ENCODE results near the gene FMOD.

Gene FMOD

DNA sequence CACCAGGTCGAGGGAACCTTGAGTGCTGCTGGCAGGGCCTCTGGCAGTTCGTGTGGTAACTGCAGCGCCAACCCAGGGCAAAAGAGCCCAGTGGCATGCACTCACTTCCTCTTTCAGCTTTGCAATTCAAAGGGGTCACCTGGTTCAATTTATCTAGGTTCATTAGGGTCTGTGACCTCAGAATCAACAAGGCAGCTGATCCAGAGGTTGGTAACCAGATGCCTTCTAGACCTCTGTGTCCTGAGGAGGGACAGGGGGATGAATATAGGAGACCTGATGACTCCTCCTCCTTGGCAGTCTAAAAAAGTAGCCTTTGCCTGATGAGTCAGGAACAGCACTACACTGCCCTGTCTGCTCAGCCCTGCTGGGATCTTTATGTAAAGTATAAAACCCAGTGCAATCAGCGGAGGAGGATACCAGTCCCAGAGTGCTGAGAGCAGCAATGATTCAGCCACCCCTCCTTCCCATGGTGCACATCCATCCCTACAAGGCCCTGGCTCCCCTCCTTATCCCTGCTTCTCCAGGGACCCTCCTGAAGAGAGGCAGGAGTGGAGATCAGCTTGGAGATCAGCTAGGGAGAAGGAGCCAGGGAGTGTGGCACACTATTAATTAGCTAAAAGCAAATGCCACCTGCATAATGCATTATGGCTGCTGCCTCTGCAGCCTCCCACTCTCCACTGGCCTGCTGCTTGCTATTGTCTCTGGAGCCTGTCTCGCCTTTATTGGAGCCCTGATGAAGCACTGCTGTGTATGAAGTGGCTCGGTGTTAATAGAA is 11.2 kb upstream of the FMOD start:
- DNase-seq (ENCODE audit: low read depth) = no peak

DNA sequence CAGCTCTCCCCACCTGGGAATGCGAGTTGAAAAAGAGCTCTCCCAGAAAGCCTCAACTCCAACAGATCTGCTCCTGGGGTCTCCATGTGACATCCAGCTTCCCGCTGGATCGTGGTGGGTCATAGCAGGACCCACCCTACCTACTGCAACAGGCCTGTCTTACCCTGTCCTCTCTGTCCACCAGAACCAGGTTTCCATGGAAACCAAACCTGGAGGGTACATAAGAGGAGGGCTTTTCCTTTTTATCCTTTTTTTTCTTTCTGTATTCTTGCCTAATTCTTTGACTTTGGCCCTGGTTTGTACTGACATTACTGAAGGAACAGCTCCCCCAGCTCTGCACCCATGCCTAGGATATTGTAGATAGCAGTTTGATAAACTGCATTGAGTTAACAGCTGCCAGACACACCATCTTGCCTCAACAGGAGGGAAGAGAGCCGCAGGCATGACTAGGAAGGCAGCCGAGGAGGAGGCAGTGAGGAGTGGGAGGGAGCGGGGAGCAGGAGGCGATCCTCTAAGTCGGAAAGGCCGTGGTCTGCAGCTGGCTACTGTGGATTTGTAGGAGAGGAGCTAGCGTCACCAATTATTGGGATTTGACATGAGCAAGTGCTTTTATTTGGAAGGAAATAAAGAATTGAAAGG is 9.7 kb upstream of the FMOD start:
- no peak for DNase-seq (ENCODE audit: low read depth)

DNA sequence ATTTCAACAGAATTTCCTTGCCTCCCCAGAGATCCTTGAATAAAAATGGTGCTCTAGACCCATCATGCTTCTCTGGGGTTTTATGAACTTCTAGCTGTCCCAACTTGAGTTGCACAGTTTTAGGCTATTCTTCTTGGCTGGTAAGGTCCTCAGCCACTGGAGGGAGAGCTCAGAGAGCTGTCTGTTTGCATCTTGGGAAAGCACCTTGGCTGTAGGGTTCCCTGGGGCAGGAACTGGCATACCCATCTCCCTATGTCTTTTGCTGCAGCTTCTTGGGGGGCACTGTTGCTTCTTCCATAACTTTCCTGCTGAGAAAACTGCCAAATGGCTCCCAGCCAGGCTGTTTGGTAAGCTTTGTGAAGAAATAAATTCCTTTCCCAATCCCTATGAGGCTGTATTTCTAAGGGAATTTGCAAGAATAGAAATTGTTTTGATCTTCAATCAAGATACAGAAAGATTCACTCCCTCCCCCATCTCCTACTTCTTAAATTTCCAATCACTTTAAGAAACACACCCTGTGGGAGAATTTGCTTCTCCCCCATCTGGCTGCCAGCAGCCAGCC is 8.2 kb upstream of the FMOD start:
- DNase-seq (ENCODE audit: low read depth) = no peak

DNA sequence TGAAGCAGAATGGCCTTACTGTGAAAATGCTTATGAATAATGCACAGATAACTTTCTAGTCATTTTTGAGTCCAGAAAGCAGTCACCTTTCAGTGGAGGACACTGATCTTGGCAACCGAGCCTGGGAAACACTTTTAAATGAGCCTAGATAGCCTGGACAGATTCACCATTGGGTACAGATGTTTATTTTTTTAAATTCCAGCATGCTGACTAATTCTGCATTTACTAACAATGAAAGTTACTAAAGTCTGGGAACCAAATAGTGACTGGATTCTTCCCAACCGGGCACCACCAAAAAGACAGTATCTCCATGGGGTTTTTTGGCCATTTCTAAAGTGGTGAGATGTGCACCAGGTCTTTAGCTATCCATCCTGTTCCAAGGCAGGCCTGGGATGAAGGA is 3.3 kb upstream of the FMOD start:
- no peak for DNase-seq (ENCODE audit: low read depth)

DNA sequence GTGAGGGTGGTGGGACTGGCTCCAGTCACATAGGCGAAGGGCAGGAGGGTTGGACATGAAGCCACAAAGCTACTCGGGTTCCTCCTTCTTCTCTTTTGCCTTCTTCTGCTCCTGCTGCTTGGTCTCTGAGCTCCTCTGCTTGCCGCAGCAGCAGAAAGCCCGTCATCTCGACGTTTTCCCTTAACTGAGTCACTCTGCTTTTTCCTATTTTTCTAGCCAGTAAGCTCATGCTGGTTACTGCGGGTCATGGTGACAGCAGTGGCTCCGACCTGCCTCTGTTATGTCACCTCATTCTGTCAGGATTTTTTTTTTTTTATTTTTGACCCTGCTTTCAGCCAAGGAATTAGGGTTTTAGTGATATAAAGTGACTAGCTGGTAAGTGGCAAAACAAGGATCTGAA is 2.6 kb upstream of the FMOD start:
- no peak for DNase-seq (ENCODE audit: low read depth)

DNA sequence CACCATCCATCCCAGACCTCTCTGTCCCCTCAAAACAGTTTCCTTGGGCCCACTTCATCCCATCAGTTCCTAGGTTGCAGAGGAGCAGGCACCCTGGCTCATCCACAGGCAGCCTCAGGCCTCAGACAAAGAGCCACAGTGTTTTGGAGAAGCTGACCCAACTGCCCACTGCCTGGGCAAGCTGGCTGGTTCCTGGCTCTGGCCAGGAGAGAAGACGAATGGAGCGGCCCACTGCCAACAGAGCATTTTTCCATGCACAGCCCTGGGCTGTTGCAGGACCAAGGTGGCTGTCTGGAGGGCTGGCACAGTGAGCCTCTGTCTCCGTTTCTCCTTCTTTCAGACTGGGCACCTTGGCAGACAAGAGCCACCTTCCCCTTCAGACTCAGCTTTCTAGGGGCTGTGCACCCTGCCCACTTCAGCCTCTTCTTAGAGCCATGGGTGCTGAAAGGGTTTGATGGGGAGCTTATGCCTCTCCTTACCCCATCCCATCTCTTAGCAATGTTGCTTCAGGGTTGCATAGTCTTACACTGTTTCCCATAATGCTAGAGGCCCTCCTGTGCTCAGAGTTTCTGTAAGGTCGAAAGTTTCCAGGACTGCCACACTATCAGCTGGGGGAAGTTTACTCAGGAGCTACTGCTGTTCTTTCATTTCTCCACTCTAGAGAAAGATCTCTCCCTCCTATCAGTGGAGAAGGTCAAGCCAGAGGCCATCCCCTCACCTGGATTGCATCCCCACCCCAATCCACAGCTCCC is 973 bp downstream of the FMOD start:
- no peak for DNase-seq (ENCODE audit: low read depth)

DNA sequence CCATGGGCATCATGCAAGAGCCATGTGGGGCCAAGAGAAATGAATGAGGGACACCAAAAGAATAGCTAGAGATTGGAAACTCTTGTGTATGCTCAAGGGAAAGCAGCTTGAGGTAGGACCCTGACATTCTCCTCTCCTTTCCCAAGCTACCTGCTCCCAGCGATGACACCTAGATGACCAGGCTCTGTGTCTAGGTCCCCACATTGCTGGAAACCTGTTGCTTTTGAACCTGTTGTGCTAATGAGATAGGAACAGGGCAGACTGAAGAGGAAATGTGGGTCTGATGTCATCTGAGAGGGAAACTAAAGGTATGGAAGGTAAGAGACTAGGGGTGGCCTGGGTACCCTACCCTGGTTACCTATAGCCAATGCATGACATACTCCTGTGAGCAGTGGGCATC is 1.8 kb downstream of the FMOD start:
- no peak for DNase-seq (ENCODE audit: low read depth)

DNA sequence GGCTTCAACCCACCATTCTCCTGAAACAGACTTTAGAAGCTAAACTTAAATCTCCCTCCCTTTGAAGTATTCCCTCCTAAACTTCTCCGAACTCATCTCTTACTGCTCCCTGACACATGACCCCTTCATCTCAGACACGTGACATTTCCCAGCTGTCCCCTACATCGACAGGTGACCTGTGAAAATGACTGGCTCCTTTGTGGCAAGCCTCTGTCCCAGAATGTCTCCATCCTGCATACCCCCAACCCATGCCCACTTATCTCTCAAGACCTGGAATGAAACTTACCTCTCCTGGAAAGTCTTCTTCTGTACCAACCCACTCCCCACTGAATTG is 4.2 kb downstream of the FMOD start:
- DNase-seq (ENCODE audit: low read depth) = no peak

DNA sequence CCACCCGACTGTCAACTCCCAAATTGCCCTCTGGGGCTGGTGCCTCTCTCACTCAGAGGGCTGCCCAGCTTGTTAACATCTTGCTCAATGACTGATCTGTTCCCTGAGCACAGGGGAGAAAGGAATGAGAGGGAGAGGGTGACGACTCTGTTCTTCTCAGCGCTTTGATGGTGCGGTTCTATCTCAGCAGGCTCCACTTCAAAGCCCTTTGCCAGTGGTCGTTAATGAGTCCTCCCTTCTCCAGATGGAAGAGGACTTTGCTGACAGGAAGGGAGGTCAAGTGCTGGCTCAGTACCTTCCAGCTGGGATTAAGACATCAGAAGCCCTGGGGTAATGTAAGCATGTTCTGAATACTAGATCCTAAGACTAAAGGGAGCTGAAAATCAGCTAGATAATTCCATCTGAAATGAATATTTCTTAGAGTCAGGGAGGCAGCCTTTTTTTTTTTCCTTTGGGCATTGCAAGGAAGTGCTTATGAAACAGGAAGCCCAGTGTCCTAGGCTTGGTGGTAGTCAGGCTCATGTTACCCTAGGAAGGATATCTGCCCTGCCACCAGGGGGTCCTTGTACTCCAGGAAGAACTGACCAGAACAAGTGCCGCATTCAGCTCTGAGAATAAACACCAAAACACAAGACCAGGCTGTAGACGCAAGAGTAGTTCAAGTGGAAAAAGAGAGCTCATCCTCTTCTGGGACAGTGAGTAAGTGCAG is 4.7 kb downstream of the FMOD start:
- no peak for DNase-seq (ENCODE audit: low read depth)

DNA sequence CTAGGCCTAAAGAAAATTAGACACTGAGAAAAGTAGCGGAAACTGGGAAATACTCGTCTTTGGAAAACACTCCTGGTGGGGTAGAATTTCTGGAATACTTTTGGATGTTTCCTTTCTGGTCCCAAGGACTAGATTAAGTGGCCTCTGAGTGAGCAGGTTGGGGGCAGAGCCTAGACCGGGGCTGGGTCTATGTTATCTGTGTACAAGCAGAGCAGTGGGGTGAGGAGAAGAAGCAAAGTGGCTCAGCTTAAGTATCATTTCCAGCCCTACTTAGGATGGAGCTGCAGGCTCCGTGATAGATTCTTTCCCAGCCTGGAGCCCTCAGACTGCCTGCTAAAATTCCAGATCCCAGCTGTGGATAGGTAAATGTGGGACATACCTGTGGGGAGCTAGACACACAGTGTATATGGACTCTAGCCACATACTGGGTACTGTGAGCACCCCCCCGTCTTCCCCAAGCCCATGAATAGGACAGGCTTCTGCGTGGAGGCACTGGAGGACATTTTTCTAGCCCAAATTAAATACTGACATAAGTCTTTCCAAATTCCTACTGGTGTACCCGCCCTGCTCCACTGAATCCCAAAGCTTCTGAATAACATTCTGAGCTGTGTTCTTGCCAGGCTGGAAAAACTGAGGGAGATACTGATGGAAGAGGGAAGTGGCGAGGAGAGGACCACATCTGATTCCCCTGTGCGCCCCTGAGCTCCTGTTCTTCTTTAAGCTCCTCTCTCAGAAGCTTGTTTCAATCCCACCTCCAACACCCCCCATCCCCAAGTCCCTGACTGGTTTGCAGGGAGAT is 6.8 kb downstream of the FMOD start:
- no peak for DNase-seq (ENCODE audit: low read depth)

DNA sequence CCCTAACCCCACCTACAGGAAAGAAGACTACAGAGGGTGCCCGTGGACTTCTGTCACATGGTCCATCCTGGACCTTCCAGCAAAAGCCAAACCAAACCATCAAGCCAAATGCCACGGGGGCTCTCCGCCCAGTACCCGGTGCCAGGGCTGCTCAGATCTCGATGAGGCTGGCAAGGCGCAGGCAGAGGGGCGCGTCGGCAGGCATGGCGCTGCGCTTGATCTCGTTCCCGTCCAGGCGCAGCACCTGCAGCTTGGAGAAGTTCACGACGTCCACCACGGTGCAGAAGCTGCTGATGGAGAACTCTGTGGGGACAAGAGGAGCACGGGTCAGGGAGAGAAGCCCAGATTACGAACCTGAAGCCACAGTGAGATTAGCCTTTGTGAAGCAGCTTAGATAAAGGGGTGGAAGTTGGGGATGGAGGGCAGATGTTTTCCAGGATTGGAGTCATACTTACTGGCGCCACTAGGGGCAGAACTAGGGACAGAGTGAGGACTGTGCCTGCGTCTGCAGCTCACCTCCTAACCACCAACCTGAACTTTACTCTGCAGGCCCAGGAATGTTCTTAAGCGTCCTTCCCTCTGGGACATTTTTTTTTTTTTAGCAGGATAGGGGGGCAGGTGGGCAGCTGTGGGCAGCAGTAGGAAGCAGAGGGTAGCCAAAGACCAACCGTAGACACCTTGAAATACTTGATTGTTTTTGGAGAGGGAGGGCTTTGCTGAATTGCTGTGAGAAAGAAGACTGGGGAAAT is 8.6 kb downstream of the FMOD start:
- DNase-seq (ENCODE audit: low read depth) = no peak

DNA sequence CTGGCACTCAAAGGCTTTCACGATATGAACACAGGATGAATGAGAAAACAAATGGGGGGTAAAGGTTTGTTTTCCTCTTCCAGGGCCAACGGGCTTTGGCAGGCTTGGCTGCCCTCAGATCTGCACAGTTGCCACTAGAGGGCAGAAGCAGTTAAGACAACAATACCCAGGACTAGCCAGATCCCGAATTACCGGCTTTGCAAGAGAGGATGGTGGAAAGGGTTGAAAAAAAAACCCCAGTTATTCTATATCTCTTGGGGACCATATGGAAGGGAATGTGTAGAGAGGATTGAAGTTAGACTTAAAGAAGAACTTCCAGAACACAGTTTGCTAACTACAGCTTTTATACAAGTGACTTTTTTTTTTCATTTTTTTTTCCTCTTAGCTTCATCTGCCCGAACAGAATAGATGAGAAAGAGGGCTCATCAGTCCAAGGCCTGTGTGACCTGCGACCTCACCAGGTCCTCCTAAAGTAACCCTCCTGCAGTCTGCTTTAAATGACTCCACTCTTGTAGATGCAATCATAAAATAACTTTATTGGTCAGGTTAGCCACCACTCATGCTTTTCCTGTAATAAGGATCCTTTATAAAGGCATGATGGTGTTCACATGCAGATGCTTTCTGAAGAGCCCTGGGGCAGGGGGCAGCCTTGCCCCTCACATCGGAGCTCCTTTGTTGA is 10.7 kb downstream of the FMOD start:
- DNase-seq (ENCODE audit: low read depth) = peak; percentile 39

DNA sequence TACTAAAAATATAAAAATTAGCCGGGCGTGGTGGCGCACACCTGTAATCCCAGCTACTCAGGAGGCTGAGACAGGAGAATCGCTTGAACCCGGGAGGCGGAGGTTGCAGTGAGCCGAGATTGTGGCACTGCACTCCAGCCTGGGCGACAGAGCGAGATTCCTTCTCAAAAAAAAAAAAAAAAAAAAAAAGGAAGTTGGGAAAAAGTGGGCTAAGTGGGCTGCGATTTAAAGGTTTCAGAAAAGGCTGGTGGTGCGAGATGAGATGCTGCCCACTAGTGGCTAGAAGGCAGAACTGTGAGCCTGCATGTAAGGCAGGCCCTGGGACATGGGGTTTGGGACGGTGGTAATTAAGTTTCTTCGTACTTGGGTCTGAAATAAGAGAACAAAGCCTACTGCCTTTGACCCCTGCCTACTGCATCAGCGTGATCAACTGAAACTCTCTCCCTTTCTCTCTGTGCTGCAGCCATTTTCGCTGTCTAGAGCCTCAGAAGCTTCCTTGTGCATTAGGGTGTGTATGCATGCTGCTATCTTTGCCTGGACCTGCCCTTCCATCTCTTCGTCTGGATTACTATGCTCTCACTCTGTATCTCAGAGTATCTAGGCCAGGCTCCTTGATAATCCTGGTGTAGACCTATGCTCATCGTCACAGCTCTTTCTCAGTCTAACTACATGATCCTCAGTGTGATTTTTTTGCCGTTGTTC is 12.4 kb downstream of the FMOD start:
- DNase-seq (ENCODE audit: low read depth) = peak; percentile 40

DNA sequence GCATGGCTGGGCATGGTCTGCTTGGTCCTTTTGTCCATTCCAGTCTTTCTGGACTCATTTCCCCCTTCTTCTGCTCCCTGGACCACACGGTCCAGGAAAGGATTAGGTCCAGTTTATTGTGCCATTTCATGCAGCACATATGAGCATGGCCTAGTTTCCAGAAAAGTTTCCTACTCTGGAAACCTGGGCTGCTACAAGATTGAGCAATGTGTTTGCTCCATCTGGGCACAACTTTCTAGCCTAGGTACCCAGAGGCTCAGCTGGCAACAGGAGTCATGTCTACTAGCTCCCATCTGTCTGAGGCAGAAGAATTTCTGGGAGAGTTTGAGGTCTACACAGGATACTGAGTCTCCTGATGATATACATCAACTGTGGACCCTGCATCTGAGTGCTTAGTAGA is 14.8 kb downstream of the FMOD start:
- no peak for DNase-seq (ENCODE audit: low read depth)

DNA sequence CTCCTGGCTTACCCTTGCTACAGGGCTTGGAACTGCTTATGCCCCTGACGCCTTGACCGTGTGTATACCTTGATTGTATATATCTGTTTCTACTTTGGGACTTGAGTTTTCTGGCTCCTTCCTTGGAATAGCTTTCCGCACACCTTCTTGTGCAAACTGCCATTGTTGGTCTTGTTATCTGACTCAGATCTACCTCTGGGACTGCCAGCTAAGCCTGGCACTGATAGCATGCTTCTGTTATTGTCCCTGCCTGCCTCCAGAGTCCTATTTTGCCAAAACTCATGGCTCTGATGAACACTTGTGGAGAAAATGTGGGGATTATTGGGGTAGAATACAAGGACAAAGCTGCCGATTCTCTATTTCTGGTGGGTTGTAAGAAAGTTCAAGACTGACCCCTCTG is 15.4 kb downstream of the FMOD start:
- DNase-seq (ENCODE audit: low read depth) = no peak

DNA sequence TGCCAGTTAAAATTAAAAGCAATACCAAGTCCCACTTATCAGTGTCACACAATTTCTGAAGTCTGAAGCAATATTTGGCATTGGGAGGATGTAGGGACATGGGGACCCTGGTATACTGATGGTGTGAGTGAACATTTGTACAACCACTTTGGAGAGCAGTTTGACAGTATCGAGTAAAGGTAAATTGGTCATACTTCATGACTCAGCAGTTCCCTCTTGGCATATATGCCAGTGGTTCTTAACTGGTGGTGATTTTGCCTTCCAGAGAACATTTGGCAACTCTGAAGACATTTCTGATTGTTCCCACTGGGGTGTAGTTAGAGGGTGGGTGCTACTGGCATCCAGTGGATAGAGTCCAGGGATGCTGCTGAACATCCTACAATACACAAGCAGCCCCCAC is 19.7 kb downstream of the FMOD start:
- DNase-seq (ENCODE audit: low read depth) = no peak

DNA sequence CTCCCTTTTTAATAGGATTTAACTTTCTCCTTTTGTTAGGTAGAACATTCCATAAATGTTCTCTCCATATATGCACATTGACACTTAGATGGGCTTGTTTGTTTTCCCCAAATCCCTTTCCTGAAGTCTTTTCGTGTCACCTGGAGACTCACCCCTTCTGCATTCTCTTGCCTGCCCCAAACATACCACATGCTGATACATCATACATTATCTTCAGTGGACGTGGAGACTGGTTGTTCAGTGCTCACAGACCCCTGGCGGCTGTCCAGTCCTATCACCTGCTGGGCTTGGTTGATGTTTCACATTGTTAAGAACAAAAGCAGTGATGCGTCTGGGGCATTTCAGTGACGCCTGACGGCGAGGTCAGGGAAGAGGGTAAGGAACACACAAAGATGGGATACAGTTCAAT is 22.2 kb downstream of the FMOD start:
- DNase-seq (ENCODE audit: low read depth) = no peak

DNA sequence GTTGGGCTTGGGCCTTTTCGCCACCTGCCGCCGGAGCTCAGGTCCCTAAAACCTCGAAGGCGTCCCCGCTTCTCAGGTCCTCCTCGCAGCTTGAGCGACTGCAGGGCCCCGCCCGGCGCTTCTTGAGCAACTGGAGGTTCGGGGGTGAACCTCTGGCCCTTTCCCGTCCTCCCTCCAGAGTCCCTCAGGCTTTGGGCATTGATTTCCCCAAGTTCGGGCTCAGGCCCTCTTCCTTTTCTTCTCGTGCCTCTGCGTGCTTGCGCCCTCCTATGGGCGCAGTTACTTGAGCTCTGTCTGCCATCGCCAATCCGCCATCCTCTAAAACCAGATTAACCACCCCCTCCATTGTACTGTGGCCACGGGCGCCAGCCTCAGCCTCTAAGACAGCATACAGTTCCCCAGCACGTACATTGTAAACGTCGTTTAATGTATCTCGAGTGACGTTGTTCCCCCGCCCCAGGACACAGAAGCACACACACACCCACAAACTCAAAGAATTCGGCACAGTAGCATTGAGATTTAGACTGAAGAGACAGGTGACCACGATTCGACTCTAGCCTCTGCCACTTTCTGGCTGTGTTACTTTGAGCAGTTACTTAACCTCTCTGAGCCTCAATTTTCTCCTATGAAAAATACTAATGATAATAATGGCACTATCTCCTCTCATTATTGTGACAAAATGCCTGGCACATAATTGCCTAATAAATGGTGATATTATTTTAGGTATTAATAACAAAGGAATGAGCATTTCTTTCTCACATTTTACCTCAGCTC is 23.1 kb downstream of the FMOD start:
- peak; percentile 49 for DNase-seq (ENCODE audit: low read depth)
